Measurements from ENCODE around the gene SDHA. TPM values are rescaled to one million over a fixed set of nuclear protein-coding genes. Genes with fewer than 3 reads are reported as not detected.

Gene SDHA
- total and polyA plus RNA-seq, 9 of the 15 experiments (the other 6 are each of a cell fraction or from before 2014, with no cell fraction given), result 82.9 to 191 (median 130) TPM

- peak; percentile 64; the same call in 1 of the 2 replicates for TF ChIP-seq REST (IDR thresholded peaks at IDR 0.05; ENCODE audit: borderline replicate concordance)
- no peak for TF ChIP-seq REST (CRISPR knock-in tag; IDR thresholded peaks at IDR 0.05; ENCODE audit: low read depth)
- TF ChIP-seq BRCA1 (IDR thresholded peaks at IDR 0.05), result no peak
- TF ChIP-seq BRCA1 (CRISPR knock-in tag; IDR thresholded peaks at IDR 0.05), result no peak
- TF ChIP-seq PHB2 (IDR thresholded peaks at IDR 0.05; ENCODE audit: low read depth), result no peak
- TF ChIP-seq CTBP1 (IDR thresholded peaks at IDR 0.05; ENCODE audit: borderline replicate concordance), result peak; percentile 84; the same call in 1 of the 2 replicates
- TF ChIP-seq EGR1 (conservative IDR thresholded peaks at IDR 0.05), result no peak
- TF ChIP-seq MYC (IDR thresholded peaks at IDR 0.05; ENCODE audit: low read depth, low read length), result 0 out of 2 replicates have a peak, but pooled peaks have one; percentile 37
- TF ChIP-seq MYC (CRISPR knock-in tag; IDR thresholded peaks at IDR 0.05; ENCODE audit: borderline replicate concordance, low read depth), result no peak
- no peak for TF ChIP-seq CBFB (CRISPR knock-in tag; IDR thresholded peaks at IDR 0.05)
- no peak for TF ChIP-seq SP2 (IDR thresholded peaks at IDR 0.05; ENCODE audit: extremely low read depth, low read depth, low read length, poor library complexity, severe bottlenecking)
- no peak for TF ChIP-seq ZNF217 (CRISPR knock-in tag; IDR thresholded peaks at IDR 0.05)
Measured at GRCh38 chr5:188488-189481, 29.3 kb upstream of the SDHA start (continued).

Measured in K562 (cell line).